Measurements from ENCODE around the gene LLGL2.

DNA sequence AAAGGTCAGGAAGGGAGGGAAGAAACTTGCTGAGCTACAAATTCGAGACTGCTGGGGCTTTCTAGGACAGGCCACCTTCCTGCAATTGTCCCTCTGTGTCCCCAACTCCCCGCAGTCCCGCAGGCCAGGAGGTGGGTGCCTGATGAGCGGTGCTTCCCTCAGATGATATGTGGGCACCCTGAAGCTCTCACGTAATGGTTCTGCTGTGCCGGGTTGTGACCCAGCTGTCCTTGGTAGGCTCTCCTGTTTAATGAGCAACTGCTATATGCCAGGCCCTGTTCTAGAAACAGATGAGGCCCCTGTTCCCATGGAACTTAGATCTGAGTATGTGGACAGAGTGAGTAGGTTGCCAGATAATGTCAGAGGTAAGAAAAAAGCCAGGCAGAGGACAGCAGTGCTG is 40.1 kb downstream of the LLGL2 start:
- TF ChIP-seq, protein P1, sequence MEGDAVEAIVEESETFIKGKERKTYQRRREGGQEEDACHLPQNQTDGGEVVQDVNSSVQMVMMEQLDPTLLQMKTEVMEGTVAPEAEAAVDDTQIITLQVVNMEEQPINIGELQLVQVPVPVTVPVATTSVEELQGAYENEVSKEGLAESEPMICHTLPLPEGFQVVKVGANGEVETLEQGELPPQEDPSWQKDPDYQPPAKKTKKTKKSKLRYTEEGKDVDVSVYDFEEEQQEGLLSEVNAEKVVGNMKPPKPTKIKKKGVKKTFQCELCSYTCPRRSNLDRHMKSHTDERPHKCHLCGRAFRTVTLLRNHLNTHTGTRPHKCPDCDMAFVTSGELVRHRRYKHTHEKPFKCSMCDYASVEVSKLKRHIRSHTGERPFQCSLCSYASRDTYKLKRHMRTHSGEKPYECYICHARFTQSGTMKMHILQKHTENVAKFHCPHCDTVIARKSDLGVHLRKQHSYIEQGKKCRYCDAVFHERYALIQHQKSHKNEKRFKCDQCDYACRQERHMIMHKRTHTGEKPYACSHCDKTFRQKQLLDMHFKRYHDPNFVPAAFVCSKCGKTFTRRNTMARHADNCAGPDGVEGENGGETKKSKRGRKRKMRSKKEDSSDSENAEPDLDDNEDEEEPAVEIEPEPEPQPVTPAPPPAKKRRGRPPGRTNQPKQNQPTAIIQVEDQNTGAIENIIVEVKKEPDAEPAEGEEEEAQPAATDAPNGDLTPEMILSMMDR (IDR thresholded peaks at IDR 0.05): no peak
- no peak for TF ChIP-seq POLR2A (IDR thresholded peaks at IDR 0.05)
